GM18951 (cell line): ENCODE measurements around the gene PRC1.
A peak's percentile ranks its signal among the peaks of the same experiment; 100 is the strongest.

ENCODE experiments used
- POLR2A ChIP-seq: IDR thresholded peaks from 4 replicates; pipeline ENCODE4 v1.6.1; 2011; ENCODE audit warnings: mild to moderate bottlenecking; ENCODE audit not compliant: insufficient read length, insufficient read depth; ENCODE audit errors: extremely low read depth
- in situ Hi-C: fragments of 300-500 bp; cut with MboI; formaldehyde crosslinking; loops from one replicate; pipeline ENCODE4 v1.12.0; 2022; ENCODE audit warnings: low sequenced_read_pairs, mixed read lengths, inconsistent platforms; ENCODE audit not compliant: unreplicated experiment

The PRC1 gene

DNA sequence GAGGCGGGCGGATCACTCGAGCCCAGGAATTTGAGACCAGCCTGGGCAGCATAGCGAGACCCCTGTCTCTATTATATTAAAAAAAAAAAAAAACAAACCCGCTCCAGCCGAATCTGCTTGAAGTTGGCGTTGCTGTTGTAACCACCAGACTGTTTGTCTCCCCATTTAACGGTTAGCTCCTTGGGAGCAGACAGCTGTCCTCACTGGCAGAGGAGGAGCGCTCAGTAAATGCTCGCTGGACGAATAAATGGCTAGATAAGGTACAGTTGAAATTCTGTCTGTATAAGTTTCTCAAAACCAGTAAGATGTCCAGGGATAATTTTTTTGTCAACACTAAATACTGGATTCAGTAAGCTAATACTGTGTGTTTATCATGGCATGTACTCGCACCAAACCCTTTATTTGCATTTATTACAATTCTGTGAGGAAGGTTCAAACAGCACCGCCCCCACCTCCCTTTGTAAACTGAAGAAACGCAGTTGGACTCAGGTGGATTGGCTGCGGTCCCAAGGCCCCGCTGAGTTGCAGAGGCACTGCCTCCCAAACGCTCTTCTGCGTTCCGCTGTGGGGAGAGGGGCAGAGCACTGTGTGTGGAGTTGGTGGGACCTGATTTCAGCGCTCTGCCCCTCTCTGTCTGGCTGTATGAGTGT is 38.6 kb downstream of the PRC1 start:
- in situ Hi-C loops, result no loop called here
- TF ChIP-seq POLR2A, result no peak

GRCh38 chr15:90954712-90955623 is 39.4 kb downstream of the PRC1 start, which contains the start of gene RCCD1:
TSS of gene RCCD1 (plus strand) at chr15:90954884. CDS start at chr15:90956735, 1,851 bp downstream.
- in situ Hi-C loops, result no loop called here
- peak; percentile 79 for TF ChIP-seq POLR2A

DNA sequence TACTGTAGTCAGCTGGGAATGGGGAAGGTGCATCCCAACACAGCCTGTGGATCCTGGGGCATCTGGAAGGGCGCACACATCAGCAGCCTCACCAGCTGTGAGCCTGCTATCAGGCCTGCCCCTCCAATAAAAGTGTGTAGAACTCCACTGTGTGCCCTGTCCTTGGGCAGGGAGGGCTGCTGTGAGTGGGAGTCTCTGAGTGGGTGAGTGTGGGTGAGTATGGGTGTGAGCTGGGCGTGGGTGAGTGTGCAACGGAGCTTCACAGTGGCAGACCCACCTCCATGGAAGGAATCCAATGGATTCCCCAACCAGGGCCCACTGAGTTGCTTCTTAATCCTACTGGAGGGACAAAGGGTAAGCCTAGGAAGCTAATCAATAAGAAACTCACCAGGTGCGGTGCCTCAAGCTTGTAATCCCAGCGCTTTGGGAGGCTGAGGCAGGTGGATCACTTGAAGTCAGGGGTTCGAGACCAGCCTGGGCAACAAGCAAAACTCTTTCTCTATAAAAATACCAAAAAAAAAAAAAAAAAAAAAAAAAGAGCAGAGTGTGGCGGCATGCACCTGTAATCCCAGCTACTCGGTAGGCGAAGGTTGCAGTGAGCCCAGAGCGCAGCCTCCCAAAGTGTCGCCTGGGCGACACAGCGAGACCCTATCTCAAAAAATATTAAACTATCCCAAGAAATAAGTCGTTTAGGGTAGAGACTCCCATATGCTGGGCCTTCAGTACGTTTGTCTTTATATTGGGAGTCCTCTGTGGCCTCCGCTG is 40.2 kb downstream of the PRC1 start:
- TF ChIP-seq POLR2A, result no peak
- in situ Hi-C loops, result no loop called here

- TF ChIP-seq POLR2A, result no peak
- in situ Hi-C loops, result no loop called here
Observed at GRCh38 chr15:90952901-90953677, 41.2 kb downstream of the PRC1 start.

GRCh38 chr15:90950676-90951075 is 43.7 kb downstream of the PRC1 start:
- no peak for TF ChIP-seq POLR2A
- in situ Hi-C loops, result no loop called here

DNA sequence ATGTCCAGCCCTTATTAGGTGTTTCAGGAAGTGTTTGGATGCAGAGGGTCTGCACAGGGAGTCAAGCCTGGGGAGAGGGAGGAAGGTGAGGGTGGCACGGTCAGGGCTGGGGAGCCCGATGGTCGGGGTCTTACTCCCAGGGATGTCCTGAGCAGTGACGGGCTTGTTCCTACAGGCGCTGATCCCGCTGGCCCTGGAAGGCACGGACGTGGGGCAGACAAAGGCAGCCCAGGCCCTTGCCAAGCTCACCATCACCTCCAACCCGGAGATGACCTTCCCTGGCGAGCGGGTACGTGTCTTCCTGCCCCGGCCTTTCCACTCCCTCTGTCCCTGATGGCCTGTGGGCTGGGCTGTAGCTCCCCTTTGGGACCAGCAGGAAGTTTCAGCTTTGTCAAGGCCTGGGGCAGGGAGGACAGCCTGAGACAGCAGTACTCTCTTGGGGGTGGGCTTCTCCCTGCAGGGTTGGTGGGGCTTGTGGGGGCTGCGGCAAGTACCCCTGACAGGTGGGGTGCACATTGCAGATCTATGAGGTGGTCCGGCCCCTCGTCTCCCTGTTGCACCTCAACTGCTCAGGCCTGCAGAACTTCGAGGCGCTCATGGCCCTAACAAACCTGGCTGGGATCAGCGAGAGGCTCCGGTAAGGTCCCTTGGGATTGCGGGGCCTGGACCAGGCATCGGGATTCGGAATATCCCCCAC is 44.2 kb downstream of the PRC1 start:
- in situ Hi-C loops, result no loop called here

DNA sequence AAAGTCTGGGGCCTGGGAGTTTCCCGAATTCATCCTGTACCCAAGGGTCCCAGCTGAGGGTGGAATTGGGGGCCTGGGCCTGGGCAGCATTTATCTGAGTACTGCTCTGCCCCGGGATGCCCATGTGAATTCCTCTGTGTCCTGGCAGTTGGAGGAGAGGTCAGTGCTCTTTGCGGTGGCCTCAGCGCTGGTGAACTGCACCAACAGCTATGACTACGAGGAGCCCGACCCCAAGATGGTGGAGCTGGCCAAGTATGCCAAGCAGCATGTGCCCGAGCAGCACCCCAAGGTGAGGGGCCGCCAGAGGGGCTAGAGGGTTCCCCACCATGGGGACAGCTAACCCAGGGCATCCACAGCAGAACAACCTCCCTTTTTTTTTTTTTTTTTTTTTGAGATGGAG is 45.8 kb downstream of the PRC1 start:
- no peak for TF ChIP-seq POLR2A
- in situ Hi-C loops, result no loop called here

More for the DNA sequence above, 44.2 kb downstream of the PRC1 start:
- no peak for TF ChIP-seq POLR2A

GRCh38 chr15:90947577-90948357 is 46.6 kb downstream of the PRC1 start:
- in situ Hi-C loops, result no loop called here

GRCh38 chr15:90946941-90947576 is 47.3 kb downstream of the PRC1 start:
- in situ Hi-C loops, result no loop called here
- no peak for TF ChIP-seq POLR2A

More at GRCh38 chr15:90947577-90948357, 46.6 kb downstream of the PRC1 start:
- TF ChIP-seq POLR2A, result no peak

DNA sequence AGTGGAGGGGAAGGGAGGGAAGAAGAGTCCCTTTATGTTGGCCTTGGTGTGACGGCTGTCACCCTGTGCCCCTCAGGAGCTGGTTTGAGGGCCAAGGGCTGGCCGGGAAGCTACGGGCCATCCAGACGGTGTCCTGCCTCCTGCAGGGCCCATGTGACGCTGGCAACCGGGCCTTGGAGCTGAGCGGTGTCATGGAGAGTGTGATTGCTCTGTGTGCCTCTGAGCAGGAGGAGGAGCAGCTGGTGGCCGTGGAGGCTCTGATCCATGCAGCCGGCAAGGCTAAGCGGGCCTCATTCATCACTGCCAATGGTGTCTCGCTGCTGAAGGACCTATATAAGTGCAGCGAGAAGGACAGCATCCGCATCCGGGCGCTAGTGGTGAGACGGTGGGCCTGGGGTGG is 47.8 kb downstream of the PRC1 start:
- no peak for TF ChIP-seq POLR2A
- in situ Hi-C loops, result no loop called here

GRCh38 chr15:90945091-90945490 is 49.2 kb downstream of the PRC1 start:
- in situ Hi-C loops, result no loop called here
- TF ChIP-seq POLR2A, result no peak
